Stimulated activated CD4-positive, alpha-beta T cell treated with anti-CD3 and anti-CD28 coated beads, Interleukin-1b, Interleukin-23, amount 100 ng/mL, for 4 hours (primary cell): ENCODE results near the gene L3MBTL2.
"Not testable (repeated sequence)": the region's sequence is repeated elsewhere in the genome, so short reads cannot be mapped to it uniquely, and the experiment has no call there.

Experiments
- DNase-seq, 2 donors: peaks; one replicate each; pipeline ENCODE4 v3.0.0-alpha.2; 2020; ENCODE audit warnings: low read depth in 2 of 2

Gene L3MBTL2

GRCh38 chr22:41204992-41205900 is at the start of gene L3MBTL2:
Gene L3MBTL2 (plus strand): TSS chr22:41205312. CDS start chr22:41205363, 51 bp downstream.
- DNase-seq: peak; percentile 95 to 96

- DNase-seq: no peak
These were observed 48.0 kb upstream of the L3MBTL2 start for GRCh38 chr22:41157083-41157482.

- no peak for DNase-seq
These were observed 36.0 kb upstream of the L3MBTL2 start for GRCh38 chr22:41169157-41169556.

GRCh38 chr22:41171996-41172395 is 33.1 kb upstream of the L3MBTL2 start:
- no peak for DNase-seq

- no peak for DNase-seq
These were observed 29.6 kb upstream of the L3MBTL2 start for GRCh38 chr22:41175546-41175945.

GRCh38 chr22:41177040-41177621 is 28.0 kb upstream of the L3MBTL2 start:
- DNase-seq: no peak

GRCh38 chr22:41177622-41178424 is 27.3 kb upstream of the L3MBTL2 start:
- no peak for DNase-seq

- DNase-seq: no peak
These were observed 26.6 kb upstream of the L3MBTL2 start for GRCh38 chr22:41178425-41178975.

GRCh38 chr22:41180362-41180761 is 24.8 kb upstream of the L3MBTL2 start:
- DNase-seq: not testable (repeated sequence)

- no peak for DNase-seq
These were observed 24.2 kb upstream of the L3MBTL2 start for GRCh38 chr22:41180926-41181325.

GRCh38 chr22:41181349-41182241 is 23.5 kb upstream of the L3MBTL2 start:
- no peak for DNase-seq

- no peak for DNase-seq
These were observed 20.4 kb upstream of the L3MBTL2 start for GRCh38 chr22:41184679-41185078.

- no peak for DNase-seq
These were observed 13.6 kb upstream of the L3MBTL2 start for GRCh38 chr22:41191467-41191866.

GRCh38 chr22:41193829-41194228 is 11.3 kb upstream of the L3MBTL2 start:
- no peak for DNase-seq

- DNase-seq: peak; percentile 72 to 87
These were observed 7.8 kb upstream of the L3MBTL2 start for GRCh38 chr22:41197038-41197972.

GRCh38 chr22:41198027-41198580 is 7.0 kb upstream of the L3MBTL2 start:
- peak; percentile 25 to 39 for DNase-seq

- DNase-seq: no peak
These were observed 4.0 kb upstream of the L3MBTL2 start for GRCh38 chr22:41201141-41201540.

- no peak for DNase-seq
These were observed 2.0 kb upstream of the L3MBTL2 start for GRCh38 chr22:41203118-41203517.

GRCh38 chr22:41204066-41204465 is 1.0 kb upstream of the L3MBTL2 start:
- no peak for DNase-seq
